Activated T-helper 1 cell treated with anti-CD3 and anti-CD28 coated beads, Interleukin-12 subunit alpha, Interleukin-12 subunit beta, Interleukin-2, Interleukin-4 antibody, amounts not matched to agents 30 ng/mL and 10 ng/mL and 1 ng/mL, durations not matched to agents 14 hours and 24 hours and 36 hours (primary cell): ENCODE results near the gene FRK. TPM values are rescaled to one million over a fixed set of nuclear protein-coding genes. Genes with fewer than 3 reads are reported as not detected.
"Not testable (repeated sequence)": the region's sequence is repeated elsewhere in the genome, so short reads cannot be mapped to it uniquely, and the experiment has no call there.

Experiments used
- DNase-seq: peaks from one replicate; pipeline ENCODE4 v3.0.0; 2021; ENCODE audit warnings: low spot score
- H3K27ac Mint-ChIP-seq: one replicate; pipeline ENCODE4 v1.8.0; 2021; ENCODE audit warnings: mild to moderate bottlenecking, mixed read lengths
- H3K27me3 Mint-ChIP-seq: one replicate; pipeline ENCODE4 v1.8.0; 2022; ENCODE audit warnings: mild to moderate bottlenecking, moderate library complexity, mixed read lengths; ENCODE audit not compliant: insufficient read depth
- H3K36me3 Mint-ChIP-seq: one replicate; pipeline ENCODE4 v1.8.0; 2021; ENCODE audit warnings: low read depth, mixed read lengths
- H3K4me1 Mint-ChIP-seq: one replicate; pipeline ENCODE4 v1.8.0; 2021; ENCODE audit warnings: low read depth, mixed read lengths
- H3K4me3 Mint-ChIP-seq: one replicate; pipeline ENCODE4 v1.8.0; 2021; ENCODE audit warnings: mild to moderate bottlenecking, moderate library complexity, mixed read lengths
- H3K9me3 Mint-ChIP-seq: one replicate; pipeline ENCODE4 v1.8.0; 2021; ENCODE audit warnings: mixed read lengths
- intact Hi-C: fragments of 100-400 bp; cut with micrococcal nuclease; formaldehyde crosslinking; loops from one replicate; pipeline ENCODE4 v1.15.1; 2024
- total RNA-seq: library from RNA; stranded (reverse); gene quantifications from 2 replicates; pipeline ENCODE4 v1.2.3, GENCODE V29; 2022

The FRK gene
- total RNA-seq, 1 donor from 2014 or later: not detected

GRCh38 chr6:115934145-115934544 lies 126.5 kb downstream of the FRK start:
- Mint-ChIP-seq H3K27ac (no peak overlapping the region), H3K4me1 (no peaks in the 10 kb centered on the region), H3K9me3 (no peaks in the 10 kb centered on the region), H3K4me3 (no peak overlapping the region), H3K36me3 (no peaks in the 10 kb centered on the region), H3K27me3 (no peaks in the 10 kb centered on the region)
- intact Hi-C loops: no loop called here
- no peak for DNase-seq

GRCh38 chr6:115932481-115932880 lies 128.2 kb downstream of the FRK start:
- DNase-seq: no peak
- no peaks in the 10 kb centered on the region for H3K9me3 Mint-ChIP-seq
- no peaks in the 10 kb centered on the region for H3K36me3 Mint-ChIP-seq
- H3K4me3 Mint-ChIP-seq: no peak overlapping the region
- H3K27ac Mint-ChIP-seq: no peak overlapping the region
- intact Hi-C loops: no loop called here
- no peaks in the 10 kb centered on the region for H3K4me1 Mint-ChIP-seq
- H3K27me3 Mint-ChIP-seq: no peaks in the 10 kb centered on the region

GRCh38 chr6:115928000-115928399 lies 132.7 kb downstream of the FRK start:
- not testable (repeated sequence) for H3K4me1 Mint-ChIP-seq

GRCh38 chr6:115922971-115923370 lies 137.7 kb downstream of the FRK start:
- H3K4me3 Mint-ChIP-seq: no peak overlapping the region
- no peaks in the 10 kb centered on the region for H3K36me3 Mint-ChIP-seq
- no peaks in the 10 kb centered on the region for H3K27me3 Mint-ChIP-seq
- DNase-seq: no peak
- intact Hi-C loops: no loop called here
- no peaks in the 10 kb centered on the region for H3K9me3 Mint-ChIP-seq
- H3K4me1 Mint-ChIP-seq: no peaks in the 10 kb centered on the region
- H3K27ac Mint-ChIP-seq: no peak overlapping the region

More at GRCh38 chr6:115928000-115928399, 132.7 kb downstream of the FRK start:
- H3K27ac Mint-ChIP-seq, intact Hi-C loops, H3K27me3 Mint-ChIP-seq, DNase-seq, H3K9me3 Mint-ChIP-seq, H3K4me3 Mint-ChIP-seq, H3K36me3 Mint-ChIP-seq: not testable (repeated sequence)

GRCh38 chr6:115914098-115914497 lies 146.6 kb downstream of the FRK start:
- no peaks in the 10 kb centered on the region for H3K27me3 Mint-ChIP-seq
- no peak overlapping the region for H3K27ac Mint-ChIP-seq
- no peaks in the 10 kb centered on the region for H3K4me1 Mint-ChIP-seq
- no peaks in the 10 kb centered on the region for H3K9me3 Mint-ChIP-seq
- no peaks in the 10 kb centered on the region for H3K36me3 Mint-ChIP-seq
- intact Hi-C loops: no loop called here
- DNase-seq: no peak
- H3K4me3 Mint-ChIP-seq: no peak overlapping the region

- Mint-ChIP-seq H3K4me1 (no peaks in the 10 kb centered on the region), H3K36me3 (no peaks in the 10 kb centered on the region), H3K27me3 (no peaks in the 10 kb centered on the region), H3K4me3 (no peak overlapping the region), H3K9me3 (no peaks in the 10 kb centered on the region), H3K27ac (no peak overlapping the region)
- no peak for DNase-seq
- intact Hi-C loops: no loop called here
These were observed 150.7 kb downstream of the FRK start for GRCh38 chr6:115909923-115910546.

GRCh38 chr6:115908906-115909559 lies 151.7 kb downstream of the FRK start:
- no peaks in the 10 kb centered on the region for H3K36me3 Mint-ChIP-seq
- H3K27ac Mint-ChIP-seq: no peak overlapping the region
- intact Hi-C loops: no loop called here
- H3K4me1 Mint-ChIP-seq: no peaks in the 10 kb centered on the region
- DNase-seq: no peak
- H3K27me3 Mint-ChIP-seq: no peaks in the 10 kb centered on the region
- H3K9me3 Mint-ChIP-seq: no peaks in the 10 kb centered on the region
- H3K4me3 Mint-ChIP-seq: no peak overlapping the region

- Mint-ChIP-seq H3K36me3 (no peaks in the 10 kb centered on the region), H3K27ac (no peak overlapping the region), H3K4me1 (no peaks in the 10 kb centered on the region), H3K9me3 (no peaks in the 10 kb centered on the region), H3K4me3 (no peak overlapping the region), H3K27me3 (no peaks in the 10 kb centered on the region)
- intact Hi-C loops: no loop called here
- no peak for DNase-seq
These were observed 155.2 kb downstream of the FRK start for GRCh38 chr6:115905471-115905870.

- no peak overlapping the region for H3K27ac Mint-ChIP-seq
- DNase-seq: no peak
- no peaks in the 10 kb centered on the region for H3K4me1 Mint-ChIP-seq
- no peak overlapping the region for H3K4me3 Mint-ChIP-seq
- H3K36me3 Mint-ChIP-seq: no peaks in the 10 kb centered on the region
- no peaks in the 10 kb centered on the region for H3K27me3 Mint-ChIP-seq
- H3K9me3 Mint-ChIP-seq: no peaks in the 10 kb centered on the region
- intact Hi-C loops: no loop called here
These were observed 158.3 kb downstream of the FRK start for GRCh38 chr6:115902436-115902835.

GRCh38 chr6:115901896-115902295 lies 158.8 kb downstream of the FRK start:
- H3K4me3 Mint-ChIP-seq: no peak overlapping the region
- H3K4me1 Mint-ChIP-seq: no peaks in the 10 kb centered on the region
- H3K27ac Mint-ChIP-seq: no peak overlapping the region
- intact Hi-C loops: no loop called here
- H3K36me3 Mint-ChIP-seq: no peaks in the 10 kb centered on the region
- DNase-seq: no peak
- no peaks in the 10 kb centered on the region for H3K27me3 Mint-ChIP-seq
- no peaks in the 10 kb centered on the region for H3K9me3 Mint-ChIP-seq

GRCh38 chr6:115899730-115900282 lies 160.9 kb downstream of the FRK start:
- no peak overlapping the region for H3K27ac Mint-ChIP-seq
- no peaks in the 10 kb centered on the region for H3K36me3 Mint-ChIP-seq
- H3K4me3 Mint-ChIP-seq: no peak overlapping the region
- intact Hi-C loops: loop anchor here (10.0 kb wide), 1 partner anchor 905 kb away; no protein-coding TSS in a partner anchor
- no peaks in the 10 kb centered on the region for H3K4me1 Mint-ChIP-seq
- H3K27me3 Mint-ChIP-seq: no peaks in the 10 kb centered on the region
- H3K9me3 Mint-ChIP-seq: no peaks in the 10 kb centered on the region
- DNase-seq: no peak

- Mint-ChIP-seq H3K27ac (no peak overlapping the region), H3K4me1 (no peaks in the 10 kb centered on the region), H3K36me3 (no peaks in the 10 kb centered on the region), H3K27me3 (no peaks in the 10 kb centered on the region), H3K4me3 (no peak overlapping the region), H3K9me3 (no peaks in the 10 kb centered on the region)
- no peak for DNase-seq
- intact Hi-C loops: loop anchor here (10.0 kb wide), 1 partner anchor 903 kb away; no protein-coding TSS in a partner anchor
These were observed 162.4 kb downstream of the FRK start for GRCh38 chr6:115898246-115898645.

GRCh38 chr6:115896538-115897129 lies 164.1 kb downstream of the FRK start:
- no peak for DNase-seq
- no peaks in the 10 kb centered on the region for H3K4me1 Mint-ChIP-seq
- H3K9me3 Mint-ChIP-seq: no peaks in the 10 kb centered on the region
- no peak overlapping the region for H3K27ac Mint-ChIP-seq
- H3K4me3 Mint-ChIP-seq: no peak overlapping the region
- no peaks in the 10 kb centered on the region for H3K27me3 Mint-ChIP-seq
- intact Hi-C loops: loop anchor here (1.0 to 10.0 kb wide), 2 partner anchors 902 to 1148 kb away; no protein-coding TSS in a partner anchor
- H3K36me3 Mint-ChIP-seq: no peaks in the 10 kb centered on the region
